ENCODE data around the gene RCC2. TPM values are rescaled to one million over a fixed set of nuclear protein-coding genes. Genes with fewer than 3 reads are reported as not detected.

The RCC2 gene
- total RNA-seq, 1 donor from 2014 or later: 180 TPM

GRCh38 chr1:17420391-17420918 lies 19.0 kb downstream of the RCC2 start:
- no peaks in the 10 kb centered on the region for H3K9me3 Mint-ChIP-seq (ENCODE audit: unreplicated experiment)
- no peak for DNase-seq (ENCODE audit: low spot score)
- H3K4me3 Mint-ChIP-seq (ENCODE audit: unreplicated experiment): no peak overlapping the region
- no peaks in the 10 kb centered on the region for H3K4me1 Mint-ChIP-seq (ENCODE audit: unreplicated experiment)
- TF ChIP-seq CTCF (IDR thresholded peaks at IDR 0.05; ENCODE audit: unreplicated experiment): no peak
- H3K36me3 Mint-ChIP-seq (ENCODE audit: low read depth, unreplicated experiment): peaks cover 65% of the 10 kb centered on the region
- peaks cover 6% of the 10 kb centered on the region for H3K27me3 Mint-ChIP-seq (ENCODE audit: unreplicated experiment)
- no peak overlapping the region for H3K27ac Mint-ChIP-seq (ENCODE audit: unreplicated experiment)

GRCh38 chr1:17419626-17420328 lies 19.7 kb downstream of the RCC2 start:
- Mint-ChIP-seq H3K27me3 (ENCODE audit: unreplicated experiment) (peaks cover 7% of the 10 kb centered on the region), H3K4me3 (ENCODE audit: unreplicated experiment) (no peak overlapping the region), H3K27ac (ENCODE audit: unreplicated experiment) (peak overlapping the region; percentile 31), H3K4me1 (ENCODE audit: unreplicated experiment) (no peaks in the 10 kb centered on the region), H3K9me3 (ENCODE audit: unreplicated experiment) (no peaks in the 10 kb centered on the region), H3K36me3 (ENCODE audit: low read depth, unreplicated experiment) (peaks cover 63% of the 10 kb centered on the region)
- TF ChIP-seq CTCF (IDR thresholded peaks at IDR 0.05; ENCODE audit: unreplicated experiment): peak; percentile 100
- DNase-seq (ENCODE audit: low spot score): peak; percentile 85

- no peak for TF ChIP-seq CTCF (IDR thresholded peaks at IDR 0.05; ENCODE audit: unreplicated experiment)
- H3K27me3 Mint-ChIP-seq (ENCODE audit: unreplicated experiment): peaks cover 7% of the 10 kb centered on the region
- H3K27ac Mint-ChIP-seq (ENCODE audit: unreplicated experiment): no peak overlapping the region
- no peaks in the 10 kb centered on the region for H3K4me1 Mint-ChIP-seq (ENCODE audit: unreplicated experiment)
- no peak overlapping the region for H3K4me3 Mint-ChIP-seq (ENCODE audit: unreplicated experiment)
- H3K9me3 Mint-ChIP-seq (ENCODE audit: unreplicated experiment): no peaks in the 10 kb centered on the region
- no peak for DNase-seq (ENCODE audit: low spot score)
- peaks cover 58% of the 10 kb centered on the region for H3K36me3 Mint-ChIP-seq (ENCODE audit: low read depth, unreplicated experiment)
Observed at GRCh38 chr1:17416389-17416788, 23.1 kb downstream of the RCC2 start.

GRCh38 chr1:17414022-17414421 lies 25.5 kb downstream of the RCC2 start:
- no peaks in the 10 kb centered on the region for H3K4me1 Mint-ChIP-seq (ENCODE audit: unreplicated experiment)
- H3K9me3 Mint-ChIP-seq (ENCODE audit: unreplicated experiment): no peaks in the 10 kb centered on the region
- H3K27ac Mint-ChIP-seq (ENCODE audit: unreplicated experiment): no peak overlapping the region
- DNase-seq (ENCODE audit: low spot score): no peak
- H3K36me3 Mint-ChIP-seq (ENCODE audit: low read depth, unreplicated experiment): peaks cover 56% of the 10 kb centered on the region
- no peak for TF ChIP-seq CTCF (IDR thresholded peaks at IDR 0.05; ENCODE audit: unreplicated experiment)
- peaks cover 6% of the 10 kb centered on the region for H3K27me3 Mint-ChIP-seq (ENCODE audit: unreplicated experiment)
- H3K4me3 Mint-ChIP-seq (ENCODE audit: unreplicated experiment): no peak overlapping the region

GRCh38 chr1:17412093-17412870 lies 27.2 kb downstream of the RCC2 start:
- H3K27ac Mint-ChIP-seq (ENCODE audit: unreplicated experiment): no peak overlapping the region
- no peak overlapping the region for H3K4me3 Mint-ChIP-seq (ENCODE audit: unreplicated experiment)
- peaks cover 10% of the 10 kb centered on the region for H3K27me3 Mint-ChIP-seq (ENCODE audit: unreplicated experiment)
- DNase-seq (ENCODE audit: low spot score): no peak
- TF ChIP-seq CTCF (IDR thresholded peaks at IDR 0.05; ENCODE audit: unreplicated experiment): no peak
- H3K36me3 Mint-ChIP-seq (ENCODE audit: low read depth, unreplicated experiment): peaks cover 49% of the 10 kb centered on the region
- no peaks in the 10 kb centered on the region for H3K4me1 Mint-ChIP-seq (ENCODE audit: unreplicated experiment)
- no peaks in the 10 kb centered on the region for H3K9me3 Mint-ChIP-seq (ENCODE audit: unreplicated experiment)

All from endothelial cell (in vitro differentiated cells).